Measurements from ENCODE around the gene MARCHF10.

The MARCHF10 gene

GRCh38 chr17:62819511-62820221, 11.6 kb upstream of the MARCHF10 start:
- no peak for TF ChIP-seq CTCF (IDR thresholded peaks at IDR 0.05)
- peak; percentile 79 for DNase-seq (ENCODE audit: low spot score)
- Histone ChIP-seq H3K27ac (no peak overlapping the region), H3K4me3 (peak overlapping the region; percentile 23)

DNA sequence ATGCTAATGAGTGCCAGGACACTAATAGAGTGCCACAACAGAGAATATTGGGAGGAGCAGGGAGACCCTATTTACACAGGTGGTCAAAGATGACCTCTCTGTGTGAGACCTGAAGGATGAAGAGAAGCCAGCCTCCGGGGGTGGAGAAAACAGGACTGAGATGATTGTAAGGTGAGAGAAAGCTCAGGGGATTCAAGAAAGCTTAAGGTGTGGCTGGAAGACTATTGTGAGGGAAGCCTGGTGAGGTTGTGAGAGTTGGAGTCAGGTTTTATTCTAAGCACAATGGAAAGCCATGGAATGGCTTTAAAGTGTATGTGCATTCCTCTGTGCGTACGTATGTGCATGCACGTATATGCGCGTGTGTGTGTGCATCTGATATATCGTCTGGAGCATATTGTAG, 10.4 kb upstream of the MARCHF10 start:
- H3K4me3 ChIP-seq: no peak overlapping the region
- H3K27ac ChIP-seq: no peak overlapping the region
- no peak for DNase-seq (ENCODE audit: low spot score)
- TF ChIP-seq CTCF (IDR thresholded peaks at IDR 0.05): no peak

DNA sequence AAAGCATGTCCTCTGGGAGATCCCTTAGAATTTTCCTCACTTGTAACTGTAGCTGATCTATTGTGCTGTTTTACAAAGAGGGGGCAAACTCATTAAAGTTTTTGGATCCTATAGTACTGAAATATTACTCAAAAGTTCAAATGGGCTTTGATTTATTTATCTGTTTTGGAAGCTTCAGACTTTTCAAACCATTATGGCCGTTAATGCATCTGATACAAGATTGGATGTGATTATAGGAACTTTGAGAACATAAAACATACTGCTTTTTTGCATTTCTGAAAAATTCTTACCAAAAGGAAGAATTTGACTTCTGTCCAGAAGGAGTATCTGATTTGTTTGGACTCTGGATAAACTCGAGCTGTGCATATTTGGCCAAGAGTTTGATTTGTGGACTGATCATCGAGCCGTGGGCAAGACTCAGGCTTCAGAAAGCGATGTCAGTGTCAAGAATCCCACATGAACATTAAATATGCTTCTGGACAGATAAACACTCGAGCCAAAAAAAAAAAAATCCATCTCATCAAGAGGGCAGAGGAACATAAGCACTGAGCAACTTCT, 8.2 kb upstream of the MARCHF10 start:
- no peak for DNase-seq (ENCODE audit: low spot score)
- TF ChIP-seq CTCF (IDR thresholded peaks at IDR 0.05): no peak
- H3K27ac ChIP-seq: no peak overlapping the region
- no peak overlapping the region for H3K4me3 ChIP-seq

- no peak overlapping the region for H3K27ac ChIP-seq
- no peak for TF ChIP-seq CTCF (IDR thresholded peaks at IDR 0.05)
- H3K4me3 ChIP-seq: no peak overlapping the region
- DNase-seq (ENCODE audit: low spot score): no peak
Observed at GRCh38 chr17:62809656-62810055, 1.5 kb upstream of the MARCHF10 start.

- DNase-seq (ENCODE audit: low spot score): no peak
- H3K4me3 ChIP-seq: no peak overlapping the region
- H3K27ac ChIP-seq: no peak overlapping the region
- TF ChIP-seq CTCF (IDR thresholded peaks at IDR 0.05): no peak
Observed at GRCh38 chr17:62808576-62808970, 459 bp upstream of the MARCHF10 start.

DNA sequence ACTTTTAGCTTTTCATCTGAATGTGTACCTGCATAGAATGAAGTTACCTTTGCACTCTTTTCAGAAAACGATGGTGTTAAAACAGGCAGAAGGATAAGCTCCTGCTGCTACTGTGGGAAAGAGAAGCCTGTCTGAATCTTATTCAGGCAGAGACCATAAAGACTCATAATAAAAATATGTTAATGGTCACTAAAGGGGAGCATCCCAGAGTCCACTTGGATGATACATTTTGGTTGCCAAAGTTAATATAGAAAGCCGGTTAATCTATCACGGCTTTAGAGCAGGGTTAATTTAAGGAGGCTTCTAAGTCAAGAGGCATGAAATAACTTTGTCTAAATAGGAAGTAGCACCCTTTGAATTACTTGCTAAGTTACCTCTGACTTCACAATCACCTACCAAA, 2.9 kb downstream of the MARCHF10 start:
- no peak overlapping the region for H3K27ac ChIP-seq
- H3K4me3 ChIP-seq: no peak overlapping the region
- no peak for TF ChIP-seq CTCF (IDR thresholded peaks at IDR 0.05)
- no peak for DNase-seq (ENCODE audit: low spot score)

- TF ChIP-seq CTCF (IDR thresholded peaks at IDR 0.05): no peak
- no peak for DNase-seq (ENCODE audit: low spot score)
- H3K27ac ChIP-seq: no peak overlapping the region
- no peak overlapping the region for H3K4me3 ChIP-seq
Observed at GRCh38 chr17:62804822-62805221, 3.3 kb downstream of the MARCHF10 start.
